ENCODE data around the gene CCSER1.

The CCSER1 gene

DNA sequence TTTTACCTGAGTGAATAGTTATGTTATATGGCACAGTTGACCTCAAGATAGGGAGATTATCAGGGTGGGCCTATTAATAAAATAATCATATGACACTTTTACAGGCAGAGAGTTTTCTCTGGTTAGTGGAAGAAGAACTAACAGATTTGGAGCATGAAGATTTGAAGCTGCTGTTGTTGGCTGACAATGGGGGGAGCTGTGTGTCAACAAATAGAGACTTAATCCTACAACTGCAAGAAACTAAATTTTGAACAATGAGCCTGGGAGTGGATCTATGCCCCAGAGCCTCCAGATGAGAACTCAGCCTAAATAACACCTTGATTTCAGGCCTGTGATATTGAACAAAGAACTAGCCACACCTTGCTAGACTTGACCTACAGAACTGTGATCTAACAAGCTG lies 7.2 kb upstream of the CCSER1 start:
- Histone ChIP-seq H3K27me3 (ENCODE audit: insufficient read depth, low read length) (no peaks in the 10 kb centered on the region), H3K9me3 (ENCODE audit: low read length) (no peaks in the 10 kb centered on the region), H3K9ac (ENCODE audit: low read length) (no peak overlapping the region), H3K79me2 (ENCODE audit: insufficient read depth, low read length) (no peaks in the 10 kb centered on the region), H3K4me2 (ENCODE audit: low read length) (no peak overlapping the region), H3K4me3 (ENCODE audit: low read depth, low read length, poor library complexity, severe bottlenecking) (no peak overlapping the region), H3K27ac (ENCODE audit: low read depth, low read length, poor library complexity, severe bottlenecking) (no peak overlapping the region), H3K36me3 (ENCODE audit: insufficient read depth, low read length) (no peaks in the 10 kb centered on the region), H3K9me2 (ENCODE audit: low read depth, low read length) (no peaks in the 10 kb centered on the region), H2AFZ (ENCODE audit: low read length) (no peak overlapping the region), H3K4me1 (ENCODE audit: insufficient read depth, low read length, severe bottlenecking) (no peaks in the 10 kb centered on the region), H4K20me1 (ENCODE audit: insufficient read depth, low read length) (no peaks in the 10 kb centered on the region), H3F3A (ENCODE audit: insufficient read depth, low read length) (no peaks in the 10 kb centered on the region)
- TF ChIP-seq EZH2 (IDR thresholded peaks at IDR 0.05; ENCODE audit: borderline replicate concordance, low read length) (no peak), CTCF (IDR thresholded peaks at IDR 0.05; ENCODE audit: low read length) (no peak)

- TF ChIP-seq CTCF (IDR thresholded peaks at IDR 0.05; ENCODE audit: low read length), result no peak
- no peak for TF ChIP-seq EZH2 (IDR thresholded peaks at IDR 0.05; ENCODE audit: borderline replicate concordance, low read length)
- Histone ChIP-seq H3K4me3 (ENCODE audit: low read depth, low read length, poor library complexity, severe bottlenecking) (no peak overlapping the region), H3K27ac (ENCODE audit: low read depth, low read length, poor library complexity, severe bottlenecking) (no peak overlapping the region), H3K4me1 (ENCODE audit: insufficient read depth, low read length, severe bottlenecking) (no peaks in the 10 kb centered on the region), H3K9me2 (ENCODE audit: low read depth, low read length) (no peaks in the 10 kb centered on the region), H3K9ac (ENCODE audit: low read length) (no peak overlapping the region), H3K9me3 (ENCODE audit: low read length) (no peaks in the 10 kb centered on the region), H3K4me2 (ENCODE audit: low read length) (no peak overlapping the region), H3F3A (ENCODE audit: insufficient read depth, low read length) (no peaks in the 10 kb centered on the region), H3K27me3 (ENCODE audit: insufficient read depth, low read length) (no peaks in the 10 kb centered on the region), H3K79me2 (ENCODE audit: insufficient read depth, low read length) (no peaks in the 10 kb centered on the region), H4K20me1 (ENCODE audit: insufficient read depth, low read length) (no peaks in the 10 kb centered on the region), H2AFZ (ENCODE audit: low read length) (no peak overlapping the region), H3K36me3 (ENCODE audit: insufficient read depth, low read length) (no peaks in the 10 kb centered on the region)
Observed at GRCh38 chr4:90120815-90121214, 6.4 kb upstream of the CCSER1 start.

DNA sequence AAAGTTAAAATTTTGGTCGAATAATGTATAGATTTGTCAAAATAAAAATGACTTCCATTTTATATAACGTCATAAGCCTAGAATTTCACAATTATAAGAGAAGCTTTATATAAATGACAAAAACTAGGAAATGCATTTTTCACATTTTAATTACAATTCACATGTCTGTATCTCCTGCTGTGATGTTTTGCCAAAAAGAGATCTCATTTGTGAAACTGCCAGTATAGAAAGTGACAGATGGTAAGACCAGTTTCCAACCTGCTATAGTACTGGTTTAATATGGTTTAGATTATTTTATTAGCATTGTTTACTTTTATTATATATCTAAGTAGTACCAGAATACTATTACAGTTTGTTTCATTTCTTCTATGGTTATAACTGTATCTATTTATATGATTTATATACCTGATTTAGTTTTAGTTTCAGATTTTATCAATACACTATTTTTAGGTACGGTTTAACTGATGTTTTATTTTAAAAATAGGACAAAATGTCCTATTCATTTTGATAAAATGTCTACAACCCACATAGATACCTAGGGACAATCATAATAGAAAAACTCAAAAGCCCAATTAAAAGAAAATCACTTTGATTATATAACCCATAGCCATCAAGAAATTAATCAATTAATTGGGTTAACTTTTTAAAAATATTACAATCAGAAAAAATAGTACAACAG lies 5.4 kb upstream of the CCSER1 start:
- H3K27me3 ChIP-seq (ENCODE audit: insufficient read depth, low read length), result no peaks in the 10 kb centered on the region
- TF ChIP-seq CTCF (IDR thresholded peaks at IDR 0.05; ENCODE audit: low read length), result no peak
- no peak for TF ChIP-seq EZH2 (IDR thresholded peaks at IDR 0.05; ENCODE audit: borderline replicate concordance, low read length)
- H3K79me2 ChIP-seq (ENCODE audit: insufficient read depth, low read length), result no peaks in the 10 kb centered on the region
- no peaks in the 10 kb centered on the region for H3K9me3 ChIP-seq (ENCODE audit: low read length)
- H3K4me2 ChIP-seq (ENCODE audit: low read length), result no peak overlapping the region
- H3K4me3 ChIP-seq (ENCODE audit: low read depth, low read length, poor library complexity, severe bottlenecking), result no peak overlapping the region
- no peaks in the 10 kb centered on the region for H3K4me1 ChIP-seq (ENCODE audit: insufficient read depth, low read length, severe bottlenecking)
- H3K9me2 ChIP-seq (ENCODE audit: low read depth, low read length), result no peaks in the 10 kb centered on the region
- no peak overlapping the region for H2AFZ ChIP-seq (ENCODE audit: low read length)
- no peaks in the 10 kb centered on the region for H4K20me1 ChIP-seq (ENCODE audit: insufficient read depth, low read length)
- H3K36me3 ChIP-seq (ENCODE audit: insufficient read depth, low read length), result no peaks in the 10 kb centered on the region
- no peak overlapping the region for H3K27ac ChIP-seq (ENCODE audit: low read depth, low read length, poor library complexity, severe bottlenecking)
- H3F3A ChIP-seq (ENCODE audit: insufficient read depth, low read length), result no peaks in the 10 kb centered on the region
- H3K9ac ChIP-seq (ENCODE audit: low read length), result no peak overlapping the region

Measured in OCI-LY1 (cell line).